Bronchial epithelial cell (primary cell): Measurements from ENCODE around the gene ERI3. TPM values are rescaled to one million over a fixed set of nuclear protein-coding genes. Genes with fewer than 3 reads are reported as not detected.
A peak's percentile ranks its signal among the peaks of the same experiment; 100 is the strongest.
"Not testable (repeated sequence)": the region's sequence is repeated elsewhere in the genome, so short reads cannot be mapped to it uniquely, and the experiment has no call there.

ENCODE experiments used
- DNase-seq: peaks from one replicate; pipeline ENCODE4 v3.0.0-alpha.2; 2010; ENCODE audit warnings: low read depth
- FAIRE-seq: peaks from 2 replicates; lab custom pipeline; 2011; peaks lifted over from hg19 to GRCh38; lab: Jason Lieb, UNC
- H3K27me3 ChIP-seq: 2 replicates; pipeline ENCODE4 v1.5.1; 2011; ENCODE audit warnings: low read length; ENCODE audit not compliant: control insufficient read depth, insufficient read depth
- H3K36me3 ChIP-seq: 2 replicates; pipeline ENCODE4 v1.5.1; 2011; ENCODE audit warnings: low read length; ENCODE audit not compliant: control insufficient read depth, insufficient read depth
- H3K4me3 ChIP-seq: 2 replicates; pipeline ENCODE4 v1.5.1; 2011; ENCODE audit warnings: mild to moderate bottlenecking, low read depth, low read length, control low read depth
- total RNA-seq: library from RNA; depleted of rRNA; stranded (reverse); fragments of >200 nt; gene quantifications from 2 replicates; pipeline ENCODE4 v1.2.1, GENCODE V29; 2014
- TF ChIP-seq, protein P1 (sequence below): IDR thresholded peaks from 2 replicates; pipeline ENCODE4 v1.5.1; 2011; ENCODE audit warnings: mild to moderate bottlenecking, moderate library complexity, low read length, control low read depth, inconsistent platforms; ENCODE audit not compliant: insufficient read depth, severe bottlenecking

Gene ERI3
- total RNA-seq, 1 donor from 2014 or later: 22.1 TPM

GRCh38 chr1:44212355-44213221 is 142.5 kb downstream of the ERI3 start:
- FAIRE-seq (no peak), DNase-seq (peak; percentile 47)
- Histone ChIP-seq H3K36me3 (no peaks in the 10 kb centered on the region), H3K27me3 (no peaks in the 10 kb centered on the region), H3K4me3 (peak overlapping the region; percentile 96)
- TF ChIP-seq, protein P1, sequence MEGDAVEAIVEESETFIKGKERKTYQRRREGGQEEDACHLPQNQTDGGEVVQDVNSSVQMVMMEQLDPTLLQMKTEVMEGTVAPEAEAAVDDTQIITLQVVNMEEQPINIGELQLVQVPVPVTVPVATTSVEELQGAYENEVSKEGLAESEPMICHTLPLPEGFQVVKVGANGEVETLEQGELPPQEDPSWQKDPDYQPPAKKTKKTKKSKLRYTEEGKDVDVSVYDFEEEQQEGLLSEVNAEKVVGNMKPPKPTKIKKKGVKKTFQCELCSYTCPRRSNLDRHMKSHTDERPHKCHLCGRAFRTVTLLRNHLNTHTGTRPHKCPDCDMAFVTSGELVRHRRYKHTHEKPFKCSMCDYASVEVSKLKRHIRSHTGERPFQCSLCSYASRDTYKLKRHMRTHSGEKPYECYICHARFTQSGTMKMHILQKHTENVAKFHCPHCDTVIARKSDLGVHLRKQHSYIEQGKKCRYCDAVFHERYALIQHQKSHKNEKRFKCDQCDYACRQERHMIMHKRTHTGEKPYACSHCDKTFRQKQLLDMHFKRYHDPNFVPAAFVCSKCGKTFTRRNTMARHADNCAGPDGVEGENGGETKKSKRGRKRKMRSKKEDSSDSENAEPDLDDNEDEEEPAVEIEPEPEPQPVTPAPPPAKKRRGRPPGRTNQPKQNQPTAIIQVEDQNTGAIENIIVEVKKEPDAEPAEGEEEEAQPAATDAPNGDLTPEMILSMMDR: no peak

- DNase-seq (no peak), FAIRE-seq (no peak)
- Histone ChIP-seq H3K27me3 (no peaks in the 10 kb centered on the region), H3K4me3 (no peak overlapping the region), H3K36me3 (no peaks in the 10 kb centered on the region)
- TF ChIP-seq, protein P1: no peak
Observed at GRCh38 chr1:44210595-44210994, 144.5 kb downstream of the ERI3 start.

DNA sequence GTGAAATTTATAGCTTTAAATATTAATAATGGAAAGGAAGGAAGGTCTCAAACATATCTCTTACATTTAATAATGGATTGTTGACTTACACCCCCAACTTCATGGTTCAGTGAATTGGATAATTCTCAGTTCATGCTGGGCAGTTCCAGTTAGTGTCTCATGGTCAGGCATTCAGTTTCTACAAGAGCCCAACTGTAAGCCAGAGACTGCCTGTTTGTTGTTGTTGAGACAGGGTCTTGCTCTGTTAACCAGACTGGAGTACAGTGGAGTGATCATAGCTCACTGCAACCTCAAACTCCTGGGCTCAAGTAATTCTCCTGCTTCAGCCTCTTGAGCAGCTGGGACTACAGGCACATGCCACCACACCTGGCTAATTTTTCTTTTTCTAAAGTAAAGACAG is 146.8 kb downstream of the ERI3 start:
- DNase-seq (no peak), FAIRE-seq (no peak)
- no peaks in the 10 kb centered on the region for H3K27me3 ChIP-seq
- H3K36me3 ChIP-seq: no peaks in the 10 kb centered on the region
- H3K4me3 ChIP-seq: no peak overlapping the region
- TF ChIP-seq, protein P1: no peak

DNA sequence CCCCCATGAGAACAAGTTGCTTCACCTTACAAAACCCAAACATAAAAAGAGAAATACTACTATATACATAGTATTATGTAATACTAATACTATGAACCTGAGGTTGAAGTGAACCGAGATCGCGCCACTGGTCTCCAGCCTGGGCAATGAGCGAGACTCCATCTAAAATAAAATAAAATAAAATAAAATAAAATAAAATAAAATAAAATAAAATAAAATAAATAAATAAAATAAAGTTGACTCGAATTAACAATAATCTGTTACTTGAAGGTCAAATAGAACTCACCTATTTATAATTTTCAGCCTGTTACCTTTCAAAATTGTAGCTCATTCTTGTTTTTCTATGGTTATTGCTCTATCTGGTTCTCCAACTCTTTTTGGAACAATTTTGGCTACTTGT is 148.5 kb downstream of the ERI3 start:
- not testable (repeated sequence) for H3K4me3 ChIP-seq, DNase-seq, H3K27me3 ChIP-seq, FAIRE-seq, H3K36me3 ChIP-seq

DNA sequence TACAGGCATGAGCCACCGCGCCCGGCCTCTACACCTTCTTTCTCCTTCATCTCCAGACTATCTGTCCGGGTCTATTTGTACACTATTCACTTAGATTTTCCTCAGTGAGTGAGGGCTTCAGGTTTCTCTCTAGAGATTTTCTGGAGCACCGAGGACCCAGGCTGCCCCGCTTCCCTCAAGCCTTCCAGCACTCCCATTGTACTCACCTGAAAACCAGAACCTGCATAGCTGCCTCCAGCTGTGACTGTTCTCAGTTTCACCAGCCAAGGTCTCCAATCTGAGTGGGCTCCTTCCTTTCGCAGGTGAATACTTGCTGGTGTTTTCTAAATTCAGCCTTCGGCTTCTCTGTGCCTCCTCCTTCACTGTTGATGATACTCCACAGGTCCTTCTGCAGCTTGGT is 154.7 kb downstream of the ERI3 start:
- no peak for DNase-seq
- Histone ChIP-seq H3K27me3 (no peaks in the 10 kb centered on the region), H3K4me3 (no peak overlapping the region), H3K36me3 (no peaks in the 10 kb centered on the region)
- TF ChIP-seq, protein P1: no peak
- no peak for FAIRE-seq

GRCh38 chr1:44174630-44175029 is 180.4 kb downstream of the ERI3 start:
- DNase-seq (no peak), FAIRE-seq (no peak)
- no peaks in the 10 kb centered on the region for H3K36me3 ChIP-seq
- no peaks in the 10 kb centered on the region for H3K27me3 ChIP-seq
- TF ChIP-seq, protein P1: no peak
- no peak overlapping the region for H3K4me3 ChIP-seq

Other genes starting within 250 kb of the ERI3 start
- gene KLF17, start 236.4 kb downstream of the ERI3 start, total RNA-seq: not detected in 2 replicates
- not detected in 2 replicates for gene KLF18, start 213.6 kb downstream of the ERI3 start, total RNA-seq
- gene DMAP1, start 141.8 kb downstream of the ERI3 start, total RNA-seq: 17.9 and 21.9 TPM in 2 replicates
- 80.6 and 94.5 TPM in 2 replicates for gene RNF220, start 50.0 kb upstream of the ERI3 start, total RNA-seq